Measurements from ENCODE around the gene IGFL4.

- TF ChIP-seq, protein P1, sequence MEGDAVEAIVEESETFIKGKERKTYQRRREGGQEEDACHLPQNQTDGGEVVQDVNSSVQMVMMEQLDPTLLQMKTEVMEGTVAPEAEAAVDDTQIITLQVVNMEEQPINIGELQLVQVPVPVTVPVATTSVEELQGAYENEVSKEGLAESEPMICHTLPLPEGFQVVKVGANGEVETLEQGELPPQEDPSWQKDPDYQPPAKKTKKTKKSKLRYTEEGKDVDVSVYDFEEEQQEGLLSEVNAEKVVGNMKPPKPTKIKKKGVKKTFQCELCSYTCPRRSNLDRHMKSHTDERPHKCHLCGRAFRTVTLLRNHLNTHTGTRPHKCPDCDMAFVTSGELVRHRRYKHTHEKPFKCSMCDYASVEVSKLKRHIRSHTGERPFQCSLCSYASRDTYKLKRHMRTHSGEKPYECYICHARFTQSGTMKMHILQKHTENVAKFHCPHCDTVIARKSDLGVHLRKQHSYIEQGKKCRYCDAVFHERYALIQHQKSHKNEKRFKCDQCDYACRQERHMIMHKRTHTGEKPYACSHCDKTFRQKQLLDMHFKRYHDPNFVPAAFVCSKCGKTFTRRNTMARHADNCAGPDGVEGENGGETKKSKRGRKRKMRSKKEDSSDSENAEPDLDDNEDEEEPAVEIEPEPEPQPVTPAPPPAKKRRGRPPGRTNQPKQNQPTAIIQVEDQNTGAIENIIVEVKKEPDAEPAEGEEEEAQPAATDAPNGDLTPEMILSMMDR (IDR thresholded peaks at IDR 0.05), result no peak
- TF ChIP-seq POLR2A (IDR thresholded peaks at IDR 0.05) (no peak), POLR2AphosphoS5 (IDR thresholded peaks at IDR 0.05) (no peak)
Measured at GRCh38 chr19:46049597-46049996, 8.8 kb upstream of the IGFL4 start.

All from breast epithelium (tissue), 3 donors.